K562 (cell line): ENCODE results near the gene ADARB2. TPM values are rescaled to one million over a fixed set of nuclear protein-coding genes. Genes with fewer than 3 reads are reported as not detected.

ENCODE experiments used
- ATAC-seq: fragments of 200-7000 bp; cut with Tn5 transposase; 3 replicates; pipeline ENCODE4 v1.9.1; 2020; ENCODE audit warnings: moderate library complexity
- BruUV-seq: library from RNA; stranded (reverse); fragments of 400-500 nt; replicated peaks from 2 replicates; lab custom pipeline; 2021; lab: Mats Ljungman, UMichigan
- CTCF ChIA-PET: fragments of 300-600 bp; formaldehyde crosslinking; extraction: SDS; loops from one replicate; lab custom pipeline; 2021; ENCODE audit warnings: low intra/inter-chr PET ratio; lab: Yijun Ruan, JAX
- POLR2A ChIA-PET: fragments of 300-600, 350-650 bp; sonication (Branson Sonifier 250); formaldehyde crosslinking; extraction: SDS; loops from one replicate; lab custom pipeline; 2021; ENCODE audit warnings: antibody characterized with exemption, inconsistent platforms; lab: Yijun Ruan, JAX
- DNase-seq, 4 experiments: peaks; one replicate each; pipeline versions ENCODE4 v3.0.0 to v3.0.0-alpha.2; 2011 to 2018; ENCODE audit warnings: low spot score in 3 of 4, mixed read lengths in 3 of 4; ENCODE audit errors: extremely low read depth in 1 of 4
- FAIRE-seq: peaks from 2 replicates; lab custom pipeline; 2011; peaks lifted over from hg19 to GRCh38; lab: Jason Lieb, UNC
- H2AFZ ChIP-seq: 2 replicates; pipeline ENCODE4 v1.6.0; 2011; ENCODE audit warnings: low read depth, low read length, control low read depth, inconsistent platforms
- H3K27ac ChIP-seq: fragments of 200-600 bp; 3 replicates; pipeline ENCODE4 v1.8.0; 2011; ENCODE audit warnings: low read depth, mild to moderate bottlenecking, control low read depth, inconsistent platforms, low read length, moderate library complexity, mixed read lengths; ENCODE audit errors: extremely low read depth
- H3K27me3 ChIP-seq, 2 experiments: fragments of 300-600 bp in 1 of 2; 2 replicates in 1 of 2; 3 replicates in 1 of 2; pipeline versions ENCODE4 v1.6.0 to v1.8.0; 2011; ENCODE audit warnings: inconsistent platforms in 2 of 2, low read length in 2 of 2, mild to moderate bottlenecking in 1 of 2, mixed read lengths in 1 of 2, moderate library complexity in 1 of 2; ENCODE audit not compliant: control insufficient read depth in 2 of 2, insufficient read depth in 2 of 2
- H3K36me3 ChIP-seq: fragments of 300-600 bp; 3 replicates; pipeline ENCODE4 v1.8.0; 2011; ENCODE audit warnings: mild to moderate bottlenecking, low read length, inconsistent platforms; ENCODE audit not compliant: control insufficient read depth, insufficient read depth
- H3K4me1 ChIP-seq, 2 experiments: fragments of 200-600 bp in 1 of 2; replicated peaks in 1 of 2; 2 replicates in 1 of 2; 3 replicates in 1 of 2; pipeline versions ENCODE4 v1.5.1 to v1.8.0; 2011; ENCODE audit warnings: inconsistent platforms in 2 of 2, low read length in 2 of 2, mild to moderate bottlenecking in 1 of 2, mixed read lengths in 1 of 2, moderate library complexity in 1 of 2; ENCODE audit not compliant: control insufficient read depth in 2 of 2, insufficient read depth in 2 of 2
- H3K4me2 ChIP-seq: 2 replicates; pipeline ENCODE4 v1.6.1; 2011; ENCODE audit warnings: low read length, control low read depth, inconsistent platforms, mixed read lengths; ENCODE audit not compliant: insufficient read depth
- H3K4me3 ChIP-seq: fragments of 200-600 bp; sonication (generic), shearing (Covaris generic); 2 replicates; pipeline ENCODE4 v1.5.1; 2016; ENCODE audit warnings: control low read depth, inconsistent platforms
- H3K79me2 ChIP-seq: fragments of 200-600 bp; 3 replicates; pipeline ENCODE4 v1.8.0; 2011; ENCODE audit warnings: low read length, inconsistent platforms; ENCODE audit not compliant: control insufficient read depth, insufficient read depth
- H3K9ac ChIP-seq, 2 experiments: 2 replicates each; pipeline versions ENCODE4 v1.6.0 to v1.6.1; 2011; ENCODE audit warnings: low read depth in 2 of 2, low read length in 2 of 2, control low read depth in 1 of 2, inconsistent platforms in 1 of 2, mild to moderate bottlenecking in 1 of 2, mixed read lengths in 1 of 2; ENCODE audit not compliant: insufficient read depth in 1 of 2
- H3K9me1 ChIP-seq: one replicate; pipeline ENCODE4 v1.6.0; 2011; ENCODE audit warnings: inconsistent platforms, mild to moderate bottlenecking, low read length, moderate library complexity; ENCODE audit not compliant: control insufficient read depth, insufficient read depth
- H3K9me3 ChIP-seq: replicated peaks from 2 replicates; pipeline ENCODE4 v1.5.1; 2011; ENCODE audit warnings: low read depth, low read length, inconsistent platforms; ENCODE audit not compliant: control insufficient read depth, insufficient read depth
- H4K20me1 ChIP-seq: replicated peaks from 2 replicates; pipeline ENCODE4 v1.6.1; 2011; ENCODE audit warnings: low read length, inconsistent platforms, mixed read lengths; ENCODE audit not compliant: control insufficient read depth, insufficient read depth
- E2F6 ChIP-seq, 2 experiments: IDR thresholded peaks; 2 replicates each; pipeline ENCODE4 v1.6.1; 2011; ENCODE audit warnings: borderline replicate concordance in 1 of 2, control low read depth in 1 of 2, low read depth in 1 of 2, low read length in 1 of 2, mild to moderate bottlenecking in 1 of 2, mixed read lengths in 1 of 2, moderate library complexity in 1 of 2; ENCODE audit not compliant: insufficient read depth in 1 of 2, insufficient read length in 1 of 2, poor library complexity in 1 of 2, severe bottlenecking in 1 of 2; ENCODE audit errors: extremely low read depth in 1 of 2
- IRF2 ChIP-seq: sonication (generic); formaldehyde crosslinking; IDR thresholded peaks from 2 replicates; pipeline ENCODE4 v1.8.1; 2022; ENCODE audit warnings: mild to moderate bottlenecking, missing genetic modification reagents
- MGA ChIP-seq: fragments of 450-650 bp; IDR thresholded peaks from 2 replicates; pipeline ENCODE4 v1.6.1; 2016; ENCODE audit warnings: mild to moderate bottlenecking, moderate library complexity
- RFX5 ChIP-seq: IDR thresholded peaks from 2 replicates; pipeline ENCODE4 v1.6.1; 2011; ENCODE audit warnings: low read depth, mild to moderate bottlenecking, improper control_type of control experiment, low read length
- WGBS: fragments of 100-300 bp; shearing (Covaris generic); methylation state at CpG from one replicate; pipeline ENCODE4 v1.1.6; 2016; ENCODE audit warnings: low coverage, mixed read lengths; ENCODE audit not compliant: insufficient coverage; ENCODE audit errors: missing lambda C conversion rate; 5-methylcytosine and 5-hydroxymethylcytosine counted together
- in situ Hi-C: fragments of 300-500 bp; cut with MboI; formaldehyde crosslinking; loops from 4 replicates; pipeline ENCODE4 v1.15.0; 2018; ENCODE audit warnings: inconsistent platforms, mixed read lengths
- intact Hi-C: fragments of 100-400 bp; cut with micrococcal nuclease; formaldehyde crosslinking; loops from 2 replicates; pipeline ENCODE4 v1.14.2; 2022
- polyA plus RNA-seq, 8 experiments: library from polyadenylated mRNA; depleted of rRNA in 4 of 8; stranded (reverse) in 5 of 8; unstranded in 3 of 8; fragments of >200 nt; fragmentation: Nextera tagmentation in 2 of 8; fragmentation: Illumina TruSeq in 1 of 8; extraction: Ambion mirVana in 2 of 8; extraction: Trizol in 1 of 8; gene quantifications; 2 replicates each; pipeline versions ENCODE4 v1.2.1 to v1.2.3, GENCODE V29; 2011 to 2014; ENCODE audit warnings: inconsistent platforms in 1 of 8, missing spikeins in 1 of 8
- total RNA-seq, 7 experiments: library from RNA; depleted of rRNA in 6 of 7; stranded (reverse); fragments of >200 nt in 6 of 7; fragmentation: Illumina TruSeq in 2 of 7; extraction: Trizol in 2 of 7; gene quantifications; 2 replicates each; pipeline versions ENCODE4 v1.2.1 to v1.2.3, GENCODE V29; 2011 to 2021; ENCODE audit warnings: low replicate concordance in 1 of 7

ADARB2 gene
- total and polyA plus RNA-seq, 9 of the 15 experiments (the other 6 are each of a cell fraction or from before 2014, with no cell fraction given): not detected

- DNase-seq: no peak
- H4K20me1 ChIP-seq: 0 out of 2 replicates have a peak, but pooled peaks cover 2% of the 10 kb centered on the region
- peaks cover 29% of the 10 kb centered on the region for H3K79me2 ChIP-seq
- POLR2A ChIA-PET: interaction anchor here (0.6 to 2.0 kb wide), 6 partner anchors 10 to 263 kb away, joined by 3 to 5 read pairs (median 3); no protein-coding TSS in a partner anchor
- in situ Hi-C loops (no loop called here), intact Hi-C loops (no loop called here)
- peaks cover 39% of the 10 kb centered on the region for H3K36me3 ChIP-seq
- peak overlapping the region; percentile 89 for H3K27ac ChIP-seq
- peaks cover 7 to 32% of the 10 kb centered on the region in 2 experiments; a peak in 4 of 5 replicates for H3K4me1 ChIP-seq
- no peak for FAIRE-seq
- BruUV-seq: no TSS peak
- TF ChIP-seq MGA (peak; percentile 69; the same call in 1 of the 2 replicates), IRF2 (CRISPR knock-in tag) (peak; percentile 54; the same call in 1 of the 2 replicates), RFX5 (no peak), E2F6 (IDR thresholded peaks at IDR 0.05; ENCODE audit: borderline replicate concordance in 1 of 2, extremely low read depth in 1 of 2, insufficient read depth in 1 of 2, insufficient read length in 1 of 2, low read depth in 1 of 2, low read length in 1 of 2, poor library complexity in 1 of 2, severe bottlenecking in 1 of 2) (peak; percentile 24 to 26)
- peaks cover 0 to 19% of the 10 kb centered on the region in 2 experiments; a peak in 1 of 5 replicates for H3K27me3 ChIP-seq
- WGBS: 40% methylated on average over 24 of the region's 25 CpGs
- CTCF ChIA-PET: no interaction called here
- peak overlapping the region; percentile 77 for H3K4me2 ChIP-seq
- H2AFZ ChIP-seq: no peak overlapping the region
- H3K9ac ChIP-seq: peak overlapping the region; percentile 87 to 90
- H3K4me3 ChIP-seq: peak overlapping the region; percentile 50
- peaks cover 4% of the 10 kb centered on the region; the same call in 1 of the 2 replicates for H3K9me3 ChIP-seq
- H3K9me1 ChIP-seq: no peaks in the 10 kb centered on the region
- no peak for ATAC-seq
These were observed 576.6 kb downstream of the ADARB2 start for GRCh38 chr10:1160561-1161314.
